B cell (primary cell): ENCODE results near the gene PHF21B. TPM values are rescaled to one million over a fixed set of nuclear protein-coding genes. Genes with fewer than 3 reads are reported as not detected.
A peak's percentile ranks its signal among the peaks of the same experiment; 100 is the strongest.

Experiments used
- ATAC-seq: fragments of 200-7000 bp; cut with Tn5 transposase; one replicate; pipeline ENCODE4 v1.10.0; 2021; ENCODE audit warnings: low read depth, mild to moderate bottlenecking, moderate number of reproducible peaks, moderate library complexity
- CTCF ChIA-PET: fragments of 350-600 bp; sonication (Branson Sonifier 250); formaldehyde crosslinking; loops from one replicate; lab custom pipeline; 2021; ENCODE audit warnings: antibody characterized with exemption, inconsistent platforms; lab: Charles Lee
- POLR2A ChIA-PET: fragments of 350-600 bp; sonication (Branson Sonifier 250); formaldehyde crosslinking; loops from one replicate; lab custom pipeline; 2021; ENCODE audit warnings: antibody characterized with exemption; lab: Charles Lee
- DNase-seq: peaks from one replicate; pipeline ENCODE4 v3.0.0; 2013
- H2AFZ ChIP-seq: 2 replicates; pipeline ENCODE4 v1.6.1; 2012; ENCODE audit warnings: mild to moderate bottlenecking, low read depth, low read length; ENCODE audit not compliant: insufficient read depth, poor library complexity, severe bottlenecking
- H3K27ac ChIP-seq, 2 donors: 1 replicate in 1 of 2; 2 replicates in 1 of 2; pipeline ENCODE4 v1.5.1; 2012 to 2013; ENCODE audit warnings: low read length in 2 of 2, mild to moderate bottlenecking in 2 of 2, moderate library complexity in 1 of 2
- H3K27me3 ChIP-seq, 4 experiments: fragments of 200-600 bp in 1 of 4; sonication (generic) in 1 of 4; replicated peaks in 1 of 4; 1 replicate in 2 of 4; 2 replicates in 2 of 4; pipeline versions ENCODE4 v1.6.1 to v1.7.0; 2013 to 2016; ENCODE audit warnings: low read length in 3 of 4, mild to moderate bottlenecking in 2 of 4, mixed read lengths in 1 of 4, moderate library complexity in 1 of 4; ENCODE audit not compliant: insufficient read depth in 4 of 4, control insufficient read depth in 3 of 4; ENCODE audit errors: control extremely low read depth in 1 of 4
- H3K36me3 ChIP-seq, 2 experiments: replicated peaks in 1 of 2; 1 replicate in 1 of 2; 2 replicates in 1 of 2; pipeline versions ENCODE4 v1.6.1 to v1.7.1; 2013; ENCODE audit warnings: low read length in 1 of 2; ENCODE audit not compliant: insufficient read depth in 2 of 2, control insufficient read depth in 1 of 2; ENCODE audit errors: control extremely low read depth in 1 of 2, extremely low read depth in 1 of 2
- H3K4me1 ChIP-seq, 2 donors: fragments of 200-600 bp in 1 of 2; sonication (generic) in 1 of 2; 1 replicate in 1 of 2; 2 replicates in 1 of 2; pipeline versions ENCODE4 v1.5.1 to v1.6.1; 2013 to 2017; ENCODE audit warnings: low read length in 2 of 2; ENCODE audit not compliant: control insufficient read depth in 2 of 2, insufficient read depth in 2 of 2
- H3K4me2 ChIP-seq: replicated peaks from 2 replicates; pipeline ENCODE3; 2012; ENCODE audit warnings: mild to moderate bottlenecking, low read depth, low read length; ENCODE audit not compliant: poor library complexity, severe bottlenecking
- H3K4me3 ChIP-seq, 5 experiments: fragments of 200-600 bp in 1 of 5; sonication (generic) in 1 of 5; 1 replicate in 3 of 5; 2 replicates in 2 of 5; pipeline versions ENCODE4 v1.5.1 to v1.7.0; 2011 to 2016; ENCODE audit warnings: low read length in 4 of 5, mild to moderate bottlenecking in 4 of 5, low read depth in 2 of 5, control low read depth in 1 of 5, moderate library complexity in 1 of 5; ENCODE audit not compliant: insufficient read depth in 1 of 5; ENCODE audit errors: control extremely low read depth in 1 of 5, extremely low read depth in 1 of 5
- H3K79me2 ChIP-seq: fragments of 200-600 bp; sonication (generic); one replicate; pipeline ENCODE4 v1.6.0; 2016; ENCODE audit warnings: low read length; ENCODE audit not compliant: control insufficient read depth, insufficient read depth
- H3K9ac ChIP-seq: fragments of 200-600 bp; sonication (generic); 2 replicates; pipeline ENCODE4 v1.6.1; 2017; ENCODE audit warnings: mild to moderate bottlenecking, low read length, moderate library complexity
- H3K9me3 ChIP-seq, 3 donors: one replicate each; pipeline versions ENCODE4 v1.6.1 to v1.7.1; 2013; ENCODE audit warnings: low read length in 2 of 3; ENCODE audit not compliant: control insufficient read depth in 2 of 3, insufficient read depth in 1 of 3; ENCODE audit errors: control extremely low read depth in 1 of 3
- H4K20me1 ChIP-seq: 2 replicates; pipeline ENCODE4 v1.6.0; 2012; ENCODE audit warnings: mild to moderate bottlenecking, low read length; ENCODE audit not compliant: insufficient read depth, control insufficient read depth, poor library complexity, severe bottlenecking
- H3K27ac Mint-ChIP-seq: one replicate; pipeline ENCODE4 v1.8.0; 2021; ENCODE audit warnings: mixed read lengths
- H3K27me3 Mint-ChIP-seq: one replicate; pipeline ENCODE4 v1.8.0; 2021; ENCODE audit warnings: mixed read lengths
- H3K4me1 Mint-ChIP-seq: one replicate; pipeline ENCODE4 v1.8.0; 2021; ENCODE audit warnings: mixed read lengths
- H3K4me3 Mint-ChIP-seq: one replicate; pipeline ENCODE4 v1.8.0; 2021; ENCODE audit warnings: mixed read lengths
- H3K9me3 Mint-ChIP-seq: one replicate; pipeline ENCODE4 v1.8.0; 2022; ENCODE audit warnings: mixed read lengths; ENCODE audit not compliant: insufficient read depth
- EZH2 ChIP-seq: IDR thresholded peaks from 2 replicates; pipeline ENCODE4 v1.6.1; 2012; ENCODE audit warnings: borderline replicate concordance, low read depth, mild to moderate bottlenecking, moderate library complexity, low read length; ENCODE audit not compliant: insufficient read depth, poor library complexity, severe bottlenecking
- WGBS: methylation state at CpG from one replicate; pipeline ENCODE4 v1.1.5; 2013; ENCODE audit warnings: missing lambda C conversion rate; ENCODE audit not compliant: insufficient coverage; 5-methylcytosine and 5-hydroxymethylcytosine counted together
- intact Hi-C: fragments of 100-400 bp; cut with micrococcal nuclease; formaldehyde crosslinking; loops from one replicate; pipeline ENCODE4 v1.10.0; 2022
- polyA minus RNA-seq: library from RNA; depleted of rRNA, polyadenylated mRNA; stranded (reverse); fragments of >200 nt; gene quantifications from 2 replicates; pipeline ENCODE4 v1.2.3, GENCODE V29; 2012
- polyA plus RNA-seq: library from polyadenylated mRNA; depleted of rRNA; stranded (reverse); fragments of >200 nt; gene quantifications from 2 replicates; pipeline ENCODE4 v1.2.3, GENCODE V29; 2012
- total RNA-seq, 2 donors: library from RNA; stranded (reverse); fragments of 120-200 nt in 1 of 2; gene quantifications; 1 replicate in 1 of 2; 2 replicates in 1 of 2; pipeline versions ENCODE4 v1.2.3 to v1.2.4, GENCODE V29; 2013 to 2022
- TF ChIP-seq, protein P1 (sequence below): fragments of 200-600 bp; IDR thresholded peaks from one replicate; pipeline ENCODE4 v1.8.0; 2022; ENCODE audit warnings: antibody characterized with exemption, mild to moderate bottlenecking

Gene PHF21B
- total RNA-seq, result not detected in 2 replicates
- total RNA-seq (2013), result not detected
- not detected in 2 replicates for polyA plus RNA-seq
- polyA minus RNA-seq, result not detected in 2 replicates

DNA sequence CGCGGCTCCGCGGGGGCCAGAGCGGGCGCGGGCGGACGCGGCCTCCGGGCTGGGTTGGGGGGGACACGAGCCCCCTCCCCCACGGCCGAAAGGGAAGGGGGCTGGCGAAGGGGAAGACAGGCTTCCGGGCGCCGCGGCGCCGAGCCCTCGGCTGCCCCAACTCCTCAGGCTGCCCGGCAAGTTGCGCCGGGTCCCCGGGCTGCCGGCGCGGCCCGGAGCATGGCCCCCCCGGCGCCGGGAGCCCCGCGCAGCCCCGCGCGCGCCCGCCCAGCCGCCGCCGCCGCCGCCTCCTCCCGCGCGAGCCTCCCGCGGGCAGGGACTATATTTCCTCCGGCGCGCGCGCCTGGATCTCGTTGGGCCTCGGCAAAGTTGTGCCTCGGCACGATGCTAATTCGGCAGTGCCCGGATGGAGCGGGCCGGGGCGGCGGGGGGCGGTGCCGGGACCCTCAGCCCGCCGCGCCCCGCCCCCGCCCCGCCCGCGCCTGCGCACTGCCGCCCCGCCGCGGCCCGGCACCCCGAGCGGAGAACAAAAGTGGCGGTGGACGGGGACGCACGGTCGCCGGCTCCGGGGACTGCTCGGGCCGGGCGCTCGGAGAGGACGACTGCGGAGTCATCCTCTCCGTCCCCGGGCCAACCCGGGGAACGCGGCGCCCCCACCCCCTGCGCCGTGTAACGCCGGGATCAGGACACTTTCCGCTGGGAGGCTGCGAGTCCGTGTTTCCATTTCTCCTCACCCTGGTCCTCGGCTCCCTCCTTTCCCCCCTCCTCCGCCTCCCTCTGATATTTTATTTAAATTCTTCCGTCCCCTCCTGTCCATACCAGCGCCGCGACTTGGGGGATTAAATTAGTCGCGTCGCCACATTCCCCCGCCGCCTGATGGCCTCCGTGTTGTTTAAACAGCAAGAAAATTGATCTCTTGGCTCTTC is at the start of gene PHF21B:
Gene PHF21B (minus strand): TSS at position 400 of the 926 bp plus-strand sequence. CDS start 456 bp downstream, outside the sequence.
- intact Hi-C loops, result no loop called here
- 1% methylated on average over 121 of the region's 121 CpGs for WGBS
- ATAC-seq (no peak), DNase-seq (peak; percentile 15)
- ChIA-PET POLR2A (no interaction called here), CTCF (no interaction called here)
- peak within 1 kb of the TSS in 4 of 5 experiments; percentile 22 to 51 (median 42) for H3K4me3 ChIP-seq
- no peak within 1 kb of the TSS for H3K27ac Mint-ChIP-seq
- H3K9me3 Mint-ChIP-seq, result no peaks in the 10 kb centered on the region
- peaks cover 0 to 53% (median 30%) of the 10 kb centered on the region in 4 experiments for H3K27me3 ChIP-seq
- H4K20me1 ChIP-seq, result no peaks in the 10 kb centered on the region
- peaks cover 52% of the 10 kb centered on the region for H3K27me3 Mint-ChIP-seq
- H3K4me1 Mint-ChIP-seq, result peaks cover 13% of the 10 kb centered on the region
- peak within 1 kb of the TSS; percentile 83 for H3K4me3 Mint-ChIP-seq
- peak within 1 kb of the TSS; percentile 43 for H3K9ac ChIP-seq
- H2AFZ ChIP-seq, result peak within 1 kb of the TSS; percentile 54
- H3K4me2 ChIP-seq, result peak within 1 kb of the TSS; percentile 70
- H3K27ac ChIP-seq, result no peak within 1 kb of the TSS
- no peaks in the 10 kb centered on the region for H3K36me3 ChIP-seq
- no peaks in the 10 kb centered on the region for H3K79me2 ChIP-seq
- peaks cover 21 to 23% of the 10 kb centered on the region in 2 donors for H3K4me1 ChIP-seq
- TF ChIP-seq, protein P1, sequence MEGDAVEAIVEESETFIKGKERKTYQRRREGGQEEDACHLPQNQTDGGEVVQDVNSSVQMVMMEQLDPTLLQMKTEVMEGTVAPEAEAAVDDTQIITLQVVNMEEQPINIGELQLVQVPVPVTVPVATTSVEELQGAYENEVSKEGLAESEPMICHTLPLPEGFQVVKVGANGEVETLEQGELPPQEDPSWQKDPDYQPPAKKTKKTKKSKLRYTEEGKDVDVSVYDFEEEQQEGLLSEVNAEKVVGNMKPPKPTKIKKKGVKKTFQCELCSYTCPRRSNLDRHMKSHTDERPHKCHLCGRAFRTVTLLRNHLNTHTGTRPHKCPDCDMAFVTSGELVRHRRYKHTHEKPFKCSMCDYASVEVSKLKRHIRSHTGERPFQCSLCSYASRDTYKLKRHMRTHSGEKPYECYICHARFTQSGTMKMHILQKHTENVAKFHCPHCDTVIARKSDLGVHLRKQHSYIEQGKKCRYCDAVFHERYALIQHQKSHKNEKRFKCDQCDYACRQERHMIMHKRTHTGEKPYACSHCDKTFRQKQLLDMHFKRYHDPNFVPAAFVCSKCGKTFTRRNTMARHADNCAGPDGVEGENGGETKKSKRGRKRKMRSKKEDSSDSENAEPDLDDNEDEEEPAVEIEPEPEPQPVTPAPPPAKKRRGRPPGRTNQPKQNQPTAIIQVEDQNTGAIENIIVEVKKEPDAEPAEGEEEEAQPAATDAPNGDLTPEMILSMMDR, result no peak
- TF ChIP-seq EZH2, result no peak
- H3K9me3 ChIP-seq, result no peaks in the 10 kb centered on the region

DNA sequence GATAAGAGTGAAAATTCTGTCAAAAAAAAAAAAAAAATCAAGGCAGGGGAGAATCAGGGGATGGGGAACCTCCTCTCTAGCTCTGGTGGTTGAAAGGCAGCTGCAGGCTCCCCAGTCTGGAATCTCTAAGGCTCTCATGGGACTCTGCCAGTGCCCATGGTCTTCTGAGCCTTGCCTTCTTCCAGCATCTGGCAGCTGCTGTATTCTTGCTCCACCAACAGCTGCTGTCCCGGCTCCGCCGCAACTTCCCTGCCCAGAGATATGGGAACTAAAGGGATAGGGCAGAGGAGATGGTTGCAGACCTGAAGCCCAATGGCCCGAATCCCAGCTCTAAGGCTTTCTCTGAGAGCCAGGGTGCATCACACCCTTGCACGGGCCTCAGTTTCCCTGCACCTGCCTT is 49.5 kb upstream of the PHF21B start:
- no peak for ATAC-seq
- ChIA-PET POLR2A (no interaction called here), CTCF (interaction anchor here (1.2 kb wide), 1 partner anchor 10 kb away, joined by 3 read pairs; no protein-coding TSS in a partner anchor)
- H2AFZ ChIP-seq, result no peak overlapping the region
- H3K9me3 ChIP-seq, result no peaks in the 10 kb centered on the region
- H3K36me3 ChIP-seq, result no peaks in the 10 kb centered on the region
- Mint-ChIP-seq H3K4me1 (no peaks in the 10 kb centered on the region), H3K27me3 (peaks cover 17% of the 10 kb centered on the region), H3K9me3 (no peaks in the 10 kb centered on the region), H3K4me3 (no peak overlapping the region), H3K27ac (no peak overlapping the region)
- intact Hi-C loops, result no loop called here
- no peak overlapping the region for H3K27ac ChIP-seq
- H3K79me2 ChIP-seq, result no peaks in the 10 kb centered on the region
- H3K4me2 ChIP-seq, result no peak overlapping the region
- H3K27me3 ChIP-seq, result no peaks in the 10 kb centered on the region
- DNase-seq, result no peak
- no peak overlapping the region for H3K4me3 ChIP-seq
- no peaks in the 10 kb centered on the region for H4K20me1 ChIP-seq
- H3K9ac ChIP-seq, result no peak overlapping the region
- TF ChIP-seq EZH2, result no peak
- no peaks in the 10 kb centered on the region for H3K4me1 ChIP-seq
- WGBS, result 100% methylated on average over 2 of the region's 5 CpGs
